Measurements from ENCODE around the gene CHST6.

DNA sequence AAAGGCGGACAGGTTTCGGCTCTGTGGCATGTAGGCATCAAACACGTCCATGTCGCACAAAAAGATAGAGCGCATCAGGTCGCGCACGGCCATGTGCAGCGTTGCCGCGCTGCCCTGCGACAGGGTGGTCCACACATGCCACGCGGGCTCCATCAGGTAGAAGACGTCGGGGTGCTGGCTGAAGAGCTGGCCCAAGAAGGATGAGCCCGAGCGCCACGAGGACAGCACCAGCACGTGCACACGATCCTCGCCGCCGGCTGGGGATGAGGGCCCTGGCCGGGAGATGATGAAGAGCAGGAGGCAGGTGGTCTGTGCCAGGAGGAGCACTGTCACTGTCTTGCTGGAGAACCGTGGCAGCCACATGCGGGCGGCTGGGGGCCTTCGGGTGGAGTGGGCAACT, 34.7 kb upstream of the CHST6 start:
- TF ChIP-seq CTCF (IDR thresholded peaks at IDR 0.05) (no peak), POLR2A (IDR thresholded peaks at IDR 0.05) (no peak)

All from right lobe of liver (tissue), 4 donors.